ENCODE data around the gene MBP.

DNA sequence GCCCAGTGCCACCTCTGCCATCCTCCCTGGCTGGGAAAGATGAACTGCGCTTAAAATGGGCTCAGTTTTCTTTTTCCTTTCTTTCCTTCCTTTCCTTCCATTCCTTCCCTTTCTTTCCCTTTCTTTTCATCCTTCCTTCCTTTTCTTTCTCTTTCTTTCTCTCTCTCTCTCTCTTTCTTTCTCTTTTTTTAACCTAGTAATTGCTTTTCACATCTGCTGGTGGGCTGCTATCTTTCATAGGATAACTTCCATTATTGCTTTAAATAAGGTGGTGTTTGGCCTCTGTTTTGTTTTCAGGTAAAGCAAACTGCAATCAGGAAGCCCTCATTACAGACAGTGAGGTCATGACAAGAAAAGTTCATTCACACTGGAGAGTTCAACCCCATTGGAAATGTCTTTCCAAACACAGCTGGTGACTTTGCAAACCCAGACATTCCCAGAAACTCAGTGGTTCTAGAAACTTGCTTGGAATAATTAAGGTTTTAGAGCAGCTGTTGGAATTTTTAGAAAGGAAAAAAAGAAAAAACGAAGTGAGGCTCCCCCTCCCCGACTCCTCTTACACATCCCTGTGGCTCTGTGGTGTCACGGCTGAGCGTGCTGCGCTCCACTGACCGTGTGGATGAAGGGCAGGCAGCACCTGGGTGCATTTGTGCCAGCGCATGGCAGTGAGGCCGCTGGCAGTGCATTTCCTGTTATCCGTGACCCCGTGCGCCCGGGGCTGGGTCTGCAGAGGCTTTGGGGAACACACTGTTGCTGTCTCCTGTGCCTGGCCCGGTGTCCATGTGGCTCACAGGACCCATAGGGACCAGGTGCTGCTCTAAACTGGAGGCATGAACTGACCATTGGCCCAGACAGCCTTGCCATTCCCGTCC is 76.9 kb downstream of the MBP start:
- TF ChIP-seq, protein P1, sequence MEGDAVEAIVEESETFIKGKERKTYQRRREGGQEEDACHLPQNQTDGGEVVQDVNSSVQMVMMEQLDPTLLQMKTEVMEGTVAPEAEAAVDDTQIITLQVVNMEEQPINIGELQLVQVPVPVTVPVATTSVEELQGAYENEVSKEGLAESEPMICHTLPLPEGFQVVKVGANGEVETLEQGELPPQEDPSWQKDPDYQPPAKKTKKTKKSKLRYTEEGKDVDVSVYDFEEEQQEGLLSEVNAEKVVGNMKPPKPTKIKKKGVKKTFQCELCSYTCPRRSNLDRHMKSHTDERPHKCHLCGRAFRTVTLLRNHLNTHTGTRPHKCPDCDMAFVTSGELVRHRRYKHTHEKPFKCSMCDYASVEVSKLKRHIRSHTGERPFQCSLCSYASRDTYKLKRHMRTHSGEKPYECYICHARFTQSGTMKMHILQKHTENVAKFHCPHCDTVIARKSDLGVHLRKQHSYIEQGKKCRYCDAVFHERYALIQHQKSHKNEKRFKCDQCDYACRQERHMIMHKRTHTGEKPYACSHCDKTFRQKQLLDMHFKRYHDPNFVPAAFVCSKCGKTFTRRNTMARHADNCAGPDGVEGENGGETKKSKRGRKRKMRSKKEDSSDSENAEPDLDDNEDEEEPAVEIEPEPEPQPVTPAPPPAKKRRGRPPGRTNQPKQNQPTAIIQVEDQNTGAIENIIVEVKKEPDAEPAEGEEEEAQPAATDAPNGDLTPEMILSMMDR (conservative IDR thresholded peaks at IDR 0.05): no peak
- TF ChIP-seq ZFX (IDR thresholded peaks at IDR 0.05): no peak

Data from C4-2B (cell line).